Measurements from ENCODE around the gene BCHE.

Gene BCHE

DNA sequence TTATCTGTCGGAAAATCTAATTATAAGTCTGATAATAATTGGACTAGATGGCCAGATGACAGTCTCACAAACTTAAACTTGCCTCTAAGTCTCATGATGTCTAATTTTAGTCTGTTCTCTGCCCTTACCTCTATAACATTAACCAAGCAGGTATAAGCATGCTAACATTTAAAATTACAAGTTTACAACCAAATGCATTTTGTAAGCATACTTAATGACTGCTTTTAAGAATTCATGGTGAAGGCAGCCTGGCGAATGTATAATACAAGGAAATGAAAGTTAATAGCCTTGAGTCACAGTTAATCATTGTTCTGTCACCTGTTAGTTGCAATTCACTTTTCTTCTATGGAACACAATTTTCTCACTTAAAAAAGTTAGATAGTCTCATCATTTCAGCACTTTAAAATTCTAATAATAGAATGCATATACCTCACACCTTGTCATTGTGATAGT lies 16.5 kb downstream of the BCHE start:
- H4K20me1 ChIP-seq (ENCODE audit: control insufficient read depth, insufficient read depth, low read depth, low read length) = no peaks in the 10 kb centered on the region
- H3K79me2 ChIP-seq (ENCODE audit: control insufficient read depth, low read length) = no peaks in the 10 kb centered on the region
- no peaks in the 10 kb centered on the region for H3K27me3 ChIP-seq (ENCODE audit: control insufficient read depth, low read length)
- H3K9me3 ChIP-seq (ENCODE audit: control insufficient read depth, insufficient read depth, low read length) = no peaks in the 10 kb centered on the region
- H3K4me1 ChIP-seq (ENCODE audit: control insufficient read depth, low read length) = no peaks in the 10 kb centered on the region
- no peak overlapping the region for H3K4me3 ChIP-seq (ENCODE audit: low read length)
- H3F3A ChIP-seq (ENCODE audit: control insufficient read depth, insufficient read depth) = no peaks in the 10 kb centered on the region
- H3K4me2 ChIP-seq (ENCODE audit: low read length) = no peak overlapping the region
- TF ChIP-seq, protein P1, sequence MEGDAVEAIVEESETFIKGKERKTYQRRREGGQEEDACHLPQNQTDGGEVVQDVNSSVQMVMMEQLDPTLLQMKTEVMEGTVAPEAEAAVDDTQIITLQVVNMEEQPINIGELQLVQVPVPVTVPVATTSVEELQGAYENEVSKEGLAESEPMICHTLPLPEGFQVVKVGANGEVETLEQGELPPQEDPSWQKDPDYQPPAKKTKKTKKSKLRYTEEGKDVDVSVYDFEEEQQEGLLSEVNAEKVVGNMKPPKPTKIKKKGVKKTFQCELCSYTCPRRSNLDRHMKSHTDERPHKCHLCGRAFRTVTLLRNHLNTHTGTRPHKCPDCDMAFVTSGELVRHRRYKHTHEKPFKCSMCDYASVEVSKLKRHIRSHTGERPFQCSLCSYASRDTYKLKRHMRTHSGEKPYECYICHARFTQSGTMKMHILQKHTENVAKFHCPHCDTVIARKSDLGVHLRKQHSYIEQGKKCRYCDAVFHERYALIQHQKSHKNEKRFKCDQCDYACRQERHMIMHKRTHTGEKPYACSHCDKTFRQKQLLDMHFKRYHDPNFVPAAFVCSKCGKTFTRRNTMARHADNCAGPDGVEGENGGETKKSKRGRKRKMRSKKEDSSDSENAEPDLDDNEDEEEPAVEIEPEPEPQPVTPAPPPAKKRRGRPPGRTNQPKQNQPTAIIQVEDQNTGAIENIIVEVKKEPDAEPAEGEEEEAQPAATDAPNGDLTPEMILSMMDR (IDR thresholded peaks at IDR 0.05; ENCODE audit: low read depth, low read length, poor library complexity, severe bottlenecking) = no peak
- TF ChIP-seq EZH2phosphoT487 (IDR thresholded peaks at IDR 0.05; ENCODE audit: borderline replicate concordance, low read length) = no peak
- no peaks in the 10 kb centered on the region for H3K36me3 ChIP-seq (ENCODE audit: control insufficient read depth, low read length)
- H3K9me2 ChIP-seq (replicated peaks; ENCODE audit: control insufficient read depth, low read length) = 0 out of 2 replicates have a peak, but pooled peaks cover 2% of the 10 kb centered on the region
- no peak overlapping the region for H3K27ac ChIP-seq (ENCODE audit: low read depth, low read length)

- Histone ChIP-seq H3K4me2 (ENCODE audit: low read length) (no peak overlapping the region), H3K9me2 (replicated peaks; ENCODE audit: control insufficient read depth, low read length) (0 out of 2 replicates have a peak, but pooled peaks cover 2% of the 10 kb centered on the region), H3F3A (ENCODE audit: control insufficient read depth, insufficient read depth) (no peaks in the 10 kb centered on the region), H3K36me3 (ENCODE audit: control insufficient read depth, low read length) (no peaks in the 10 kb centered on the region), H4K20me1 (ENCODE audit: control insufficient read depth, insufficient read depth, low read depth, low read length) (no peaks in the 10 kb centered on the region), H3K27ac (ENCODE audit: low read depth, low read length) (no peak overlapping the region), H3K9me3 (ENCODE audit: control insufficient read depth, insufficient read depth, low read length) (no peaks in the 10 kb centered on the region), H3K4me3 (ENCODE audit: low read length) (no peak overlapping the region), H3K27me3 (ENCODE audit: control insufficient read depth, low read length) (no peaks in the 10 kb centered on the region), H3K4me1 (ENCODE audit: control insufficient read depth, low read length) (no peaks in the 10 kb centered on the region), H3K79me2 (ENCODE audit: control insufficient read depth, low read length) (no peaks in the 10 kb centered on the region)
- TF ChIP-seq, protein P1 (IDR thresholded peaks at IDR 0.05; ENCODE audit: low read depth, low read length, poor library complexity, severe bottlenecking) = no peak
- no peak for TF ChIP-seq EZH2phosphoT487 (IDR thresholded peaks at IDR 0.05; ENCODE audit: borderline replicate concordance, low read length)
Measured at GRCh38 chr3:165817160-165817709, 20.0 kb downstream of the BCHE start.

DNA sequence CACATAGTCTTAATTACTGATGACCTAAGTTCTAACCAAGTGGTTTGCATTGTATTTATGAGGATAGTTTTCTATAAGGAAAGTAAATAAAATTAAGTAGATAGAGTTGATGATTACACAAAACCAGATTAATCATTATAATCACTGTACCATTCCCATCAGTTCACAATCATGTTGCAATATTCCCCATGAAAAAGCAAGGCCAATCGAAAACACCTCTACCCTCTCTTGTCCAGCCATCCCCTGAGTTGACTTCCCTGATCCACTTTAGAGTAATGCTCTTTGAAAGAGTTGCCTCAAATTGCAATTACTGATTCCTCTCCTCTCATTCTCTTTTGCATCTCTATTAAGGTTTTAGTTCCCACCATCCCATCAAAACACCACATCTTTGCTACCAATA lies 21.0 kb downstream of the BCHE start:
- H4K20me1 ChIP-seq (ENCODE audit: control insufficient read depth, insufficient read depth, low read depth, low read length) = no peaks in the 10 kb centered on the region
- no peaks in the 10 kb centered on the region for H3K27me3 ChIP-seq (ENCODE audit: control insufficient read depth, low read length)
- no peaks in the 10 kb centered on the region for H3K4me1 ChIP-seq (ENCODE audit: control insufficient read depth, low read length)
- no peak overlapping the region for H3K4me2 ChIP-seq (ENCODE audit: low read length)
- H3K27ac ChIP-seq (ENCODE audit: low read depth, low read length) = no peak overlapping the region
- no peaks in the 10 kb centered on the region for H3K36me3 ChIP-seq (ENCODE audit: control insufficient read depth, low read length)
- 0 out of 2 replicates have a peak, but pooled peaks cover 2% of the 10 kb centered on the region for H3K9me2 ChIP-seq (replicated peaks; ENCODE audit: control insufficient read depth, low read length)
- H3K9me3 ChIP-seq (ENCODE audit: control insufficient read depth, insufficient read depth, low read length) = no peaks in the 10 kb centered on the region
- H3K4me3 ChIP-seq (ENCODE audit: low read length) = no peak overlapping the region
- no peaks in the 10 kb centered on the region for H3K79me2 ChIP-seq (ENCODE audit: control insufficient read depth, low read length)
- no peak for TF ChIP-seq EZH2phosphoT487 (IDR thresholded peaks at IDR 0.05; ENCODE audit: borderline replicate concordance, low read length)
- TF ChIP-seq, protein P1 (IDR thresholded peaks at IDR 0.05; ENCODE audit: low read depth, low read length, poor library complexity, severe bottlenecking) = no peak
- H3F3A ChIP-seq (ENCODE audit: control insufficient read depth, insufficient read depth) = no peaks in the 10 kb centered on the region

Measured in DOHH2 (cell line).